Fibroblast of skin of right biceps (primary cell): ENCODE results near the gene GAS7.
A peak's percentile ranks its signal among the peaks of the same experiment; 100 is the strongest.

Experiments
- DNase-seq: peaks from one replicate; pipeline ENCODE4 v3.0.0-alpha.2; 2013

GAS7 gene

GRCh38 chr17:10198509-10199249 is at the start of gene GAS7:
TSS of gene GAS7 (minus strand) at chr17:10198606.
- DNase-seq, result peak; percentile 66

GRCh38 chr17:10247810-10248209 is 49.4 kb upstream of the GAS7 start:
- peak; percentile 54 for DNase-seq

GRCh38 chr17:10243883-10244844 is 45.8 kb upstream of the GAS7 start:
- peak; percentile 86 for DNase-seq

- no peak for DNase-seq
Observed at GRCh38 chr17:10241781-10242180, 43.4 kb upstream of the GAS7 start.

GRCh38 chr17:10238661-10239060 is 40.3 kb upstream of the GAS7 start:
- no peak for DNase-seq

- no peak for DNase-seq
Observed at GRCh38 chr17:10234033-10234432, 35.6 kb upstream of the GAS7 start.

- DNase-seq, result peak; percentile 34
Observed at GRCh38 chr17:10233161-10233560, 34.8 kb upstream of the GAS7 start.

- DNase-seq, result peak; percentile 34
Observed at GRCh38 chr17:10229181-10229580, 30.8 kb upstream of the GAS7 start.

GRCh38 chr17:10226930-10227695 is 28.7 kb upstream of the GAS7 start:
- peak; percentile 47 for DNase-seq

GRCh38 chr17:10224582-10225195 is 26.3 kb upstream of the GAS7 start:
- DNase-seq, result no peak

- DNase-seq, result no peak
Observed at GRCh38 chr17:10219193-10219592, 20.8 kb upstream of the GAS7 start.

GRCh38 chr17:10217916-10218315 is 19.5 kb upstream of the GAS7 start:
- no peak for DNase-seq

GRCh38 chr17:10216213-10216938 is 18.0 kb upstream of the GAS7 start:
- DNase-seq, result no peak

- no peak for DNase-seq
Observed at GRCh38 chr17:10215286-10215685, 16.9 kb upstream of the GAS7 start.

GRCh38 chr17:10211666-10212065 is 13.3 kb upstream of the GAS7 start:
- no peak for DNase-seq

GRCh38 chr17:10210151-10210574 is 11.8 kb upstream of the GAS7 start:
- DNase-seq, result peak; percentile 64

GRCh38 chr17:10208604-10209193 is 10.3 kb upstream of the GAS7 start:
- DNase-seq, result no peak

GRCh38 chr17:10207153-10207552 is 8.7 kb upstream of the GAS7 start:
- no peak for DNase-seq

GRCh38 chr17:10205549-10206185 is 7.3 kb upstream of the GAS7 start:
- no peak for DNase-seq

GRCh38 chr17:10201680-10202079 is 3.3 kb upstream of the GAS7 start:
- no peak for DNase-seq

- DNase-seq, result no peak
Observed at GRCh38 chr17:10200645-10201044, 2.2 kb upstream of the GAS7 start.
